Tibial nerve (tissue), 4 donors: ENCODE results near the gene ZMYND8. TPM values are rescaled to one million over a fixed set of nuclear protein-coding genes. Genes with fewer than 3 reads are reported as not detected.

ENCODE experiments used
- DNase-seq, 2 donors: peaks; one replicate each; pipeline ENCODE4 v3.0.0-alpha.2; 2019; ENCODE audit warnings: low spot score in 2 of 2
- H3K27ac ChIP-seq, 4 donors: fragments of 200-600 bp; sonication (generic) in 3 of 4; one replicate each; pipeline ENCODE4 v1.5.1; 2017 to 2019; ENCODE audit warnings: mild to moderate bottlenecking in 1 of 4
- H3K27me3 ChIP-seq, 2 donors: fragments of 200-600 bp; sonication (generic) in 1 of 2; one replicate each; pipeline versions ENCODE4 v1.5.1 to v1.6.0; 2017 to 2019
- H3K36me3 ChIP-seq, 3 donors: fragments of 200-600 bp; sonication (generic); one replicate each; pipeline ENCODE4 v1.5.1; 2018 to 2019
- H3K4me1 ChIP-seq, 4 donors: fragments of 200-600 bp; sonication (generic) in 3 of 4; one replicate each; pipeline ENCODE4 v1.5.1; 2017 to 2019
- H3K4me3 ChIP-seq, 4 donors: fragments of 200-600 bp; sonication (generic) in 3 of 4; one replicate each; pipeline ENCODE4 v1.5.1; 2017 to 2019; ENCODE audit warnings: mild to moderate bottlenecking in 1 of 4, moderate library complexity in 1 of 4
- H3K9me3 ChIP-seq, 4 donors: fragments of 200-600 bp; sonication (generic) in 3 of 4; one replicate each; pipeline ENCODE4 v1.5.1; 2017 to 2019
- EP300 ChIP-seq, 2 donors: sonication (generic); formaldehyde crosslinking; IDR thresholded peaks; one replicate each; pipeline ENCODE4 v1.6.1; 2017; ENCODE audit warnings: antibody characterized with exemption in 2 of 2, mild to moderate bottlenecking in 1 of 2
- POLR2A ChIP-seq, 2 donors: fragments of 450-650 bp; IDR thresholded peaks; one replicate each; pipeline ENCODE4 v1.6.1; 2017; ENCODE audit warnings: antibody characterized with exemption in 2 of 2, mild to moderate bottlenecking in 2 of 2, moderate library complexity in 2 of 2
- WGBS, 2 donors: methylation state at CpG; one replicate each; pipeline ENCODE4 v1.1.5; 2018; 5-methylcytosine and 5-hydroxymethylcytosine counted together
- total RNA-seq, 4 donors: library from RNA; depleted of rRNA; stranded (reverse); fragments of >200 nt; gene quantifications; one replicate each; pipeline ENCODE4 v1.1.0, GENCODE V29; 2016
- TF ChIP-seq, protein P1 (sequence below), 5 experiments: fragments of 200-600 bp in 3 of 5; fragments of 450-650 bp in 2 of 5; sonication (generic) in 3 of 5; IDR thresholded peaks; one replicate each; pipeline ENCODE4 v1.5.1; 2016 to 2019; ENCODE audit warnings: antibody characterized with exemption in 5 of 5, mild to moderate bottlenecking in 3 of 5, moderate library complexity in 2 of 5

Gene ZMYND8
- total RNA-seq, 4 donors from 2014 or later = 45.3 to 69.9 (median 49.8) TPM

DNA sequence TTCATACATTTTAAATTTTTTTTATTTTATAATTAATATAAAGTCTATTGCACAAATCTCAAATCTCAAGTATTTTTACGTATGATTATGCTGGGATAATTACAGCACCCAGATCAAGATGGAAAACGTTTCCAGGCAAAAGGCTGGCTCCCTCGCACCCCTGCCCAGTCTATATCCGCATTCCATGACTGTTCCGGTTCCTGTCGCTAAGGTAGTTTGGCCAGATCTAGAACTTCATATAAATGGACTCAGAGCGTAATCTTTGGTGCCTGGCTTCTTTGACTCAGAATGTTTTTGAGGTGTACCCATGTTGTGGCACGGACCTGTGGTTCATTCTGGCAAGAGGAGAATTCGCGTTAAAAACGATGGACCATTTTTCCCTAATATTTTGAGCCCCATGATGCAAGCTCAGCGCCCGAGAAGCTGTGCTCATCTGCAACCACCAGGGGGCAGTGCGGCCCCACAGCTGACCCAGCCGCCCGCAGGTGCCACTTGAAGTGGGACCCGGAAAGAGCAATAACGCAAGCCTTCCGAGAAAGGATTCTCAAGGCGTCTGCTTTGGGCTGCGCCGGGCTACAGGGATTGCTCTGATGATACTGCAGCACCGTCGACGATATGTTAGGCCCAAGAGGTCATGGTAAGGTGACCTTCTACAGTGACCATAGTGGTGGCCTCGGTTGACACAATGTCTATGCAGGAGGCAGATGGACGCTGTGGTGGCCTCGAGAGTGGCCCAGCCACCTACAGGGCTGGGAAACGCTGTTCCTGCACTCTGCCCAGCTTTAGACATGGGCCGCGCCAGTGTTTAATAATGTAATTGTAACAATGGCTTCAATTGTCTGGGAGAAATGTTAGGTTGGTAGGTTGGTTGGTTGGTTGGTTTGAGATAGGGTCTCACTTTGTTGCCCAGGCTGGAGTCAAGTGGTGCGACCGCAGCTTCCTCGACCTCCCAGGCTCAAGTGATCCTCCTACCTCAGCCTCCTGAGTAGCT, 160.1 kb downstream of the ZMYND8 start:
- Histone ChIP-seq H3K27ac (peak overlapping the region in 1 of 4 donors; percentile 36), H3K4me1 (peaks cover 0 to 8% (median 2%) of the 10 kb centered on the region in 4 donors), H3K4me3 (no peak overlapping the region), H3K9me3 (no peaks in the 10 kb centered on the region), H3K36me3 (peaks cover 0 to 6% (median 0%) of the 10 kb centered on the region in 3 donors), H3K27me3 (no peaks in the 10 kb centered on the region)
- 48 to 52% methylated on average over 34 of the region's 34 CpGs for WGBS, 2 donors
- peak; percentile 47 to 65 for DNase-seq
- TF ChIP-seq POLR2A (IDR thresholded peaks at IDR 0.05) (no peak), EP300 (IDR thresholded peaks at IDR 0.05) (peak in 1 of 2 donors; percentile 25)
- TF ChIP-seq, protein P1, sequence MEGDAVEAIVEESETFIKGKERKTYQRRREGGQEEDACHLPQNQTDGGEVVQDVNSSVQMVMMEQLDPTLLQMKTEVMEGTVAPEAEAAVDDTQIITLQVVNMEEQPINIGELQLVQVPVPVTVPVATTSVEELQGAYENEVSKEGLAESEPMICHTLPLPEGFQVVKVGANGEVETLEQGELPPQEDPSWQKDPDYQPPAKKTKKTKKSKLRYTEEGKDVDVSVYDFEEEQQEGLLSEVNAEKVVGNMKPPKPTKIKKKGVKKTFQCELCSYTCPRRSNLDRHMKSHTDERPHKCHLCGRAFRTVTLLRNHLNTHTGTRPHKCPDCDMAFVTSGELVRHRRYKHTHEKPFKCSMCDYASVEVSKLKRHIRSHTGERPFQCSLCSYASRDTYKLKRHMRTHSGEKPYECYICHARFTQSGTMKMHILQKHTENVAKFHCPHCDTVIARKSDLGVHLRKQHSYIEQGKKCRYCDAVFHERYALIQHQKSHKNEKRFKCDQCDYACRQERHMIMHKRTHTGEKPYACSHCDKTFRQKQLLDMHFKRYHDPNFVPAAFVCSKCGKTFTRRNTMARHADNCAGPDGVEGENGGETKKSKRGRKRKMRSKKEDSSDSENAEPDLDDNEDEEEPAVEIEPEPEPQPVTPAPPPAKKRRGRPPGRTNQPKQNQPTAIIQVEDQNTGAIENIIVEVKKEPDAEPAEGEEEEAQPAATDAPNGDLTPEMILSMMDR (IDR thresholded peaks at IDR 0.05) = peak; percentile 85 to 93 (median 89)

DNA sequence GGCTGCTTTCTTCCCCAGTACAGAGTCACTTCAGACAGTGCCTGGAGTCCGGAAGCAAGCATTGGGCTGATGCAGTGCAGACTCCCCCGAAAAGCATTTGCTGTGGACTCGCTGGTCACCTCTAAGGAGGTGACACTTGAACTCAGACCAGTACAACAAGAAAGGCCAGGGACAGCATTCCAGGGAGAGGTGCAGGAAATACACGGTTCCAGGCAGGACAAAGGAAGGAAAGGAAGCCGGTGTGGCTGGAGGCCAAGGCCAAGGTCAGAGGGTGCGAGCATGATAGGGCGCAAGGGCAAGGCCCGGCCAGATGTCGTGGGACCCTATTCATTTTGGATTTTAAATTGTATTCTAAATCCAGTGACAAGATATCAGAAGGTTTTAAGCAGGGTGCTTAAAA, 160.9 kb downstream of the ZMYND8 start:
- Histone ChIP-seq H3K4me3 (no peak overlapping the region), H3K4me1 (peaks cover 0 to 8% (median 2%) of the 10 kb centered on the region in 4 donors), H3K27me3 (no peaks in the 10 kb centered on the region), H3K36me3 (peaks cover 0 to 7% (median 0%) of the 10 kb centered on the region in 3 donors), H3K27ac (peak overlapping the region in 1 of 4 donors; percentile 6), H3K9me3 (no peaks in the 10 kb centered on the region)
- WGBS, 2 donors = 62 to 66% methylated on average over 9 of the region's 9 CpGs
- TF ChIP-seq EP300 (IDR thresholded peaks at IDR 0.05) = no peak
- TF ChIP-seq, protein P1 (IDR thresholded peaks at IDR 0.05) = no peak
- TF ChIP-seq POLR2A (IDR thresholded peaks at IDR 0.05) = no peak
- DNase-seq = no peak

DNA sequence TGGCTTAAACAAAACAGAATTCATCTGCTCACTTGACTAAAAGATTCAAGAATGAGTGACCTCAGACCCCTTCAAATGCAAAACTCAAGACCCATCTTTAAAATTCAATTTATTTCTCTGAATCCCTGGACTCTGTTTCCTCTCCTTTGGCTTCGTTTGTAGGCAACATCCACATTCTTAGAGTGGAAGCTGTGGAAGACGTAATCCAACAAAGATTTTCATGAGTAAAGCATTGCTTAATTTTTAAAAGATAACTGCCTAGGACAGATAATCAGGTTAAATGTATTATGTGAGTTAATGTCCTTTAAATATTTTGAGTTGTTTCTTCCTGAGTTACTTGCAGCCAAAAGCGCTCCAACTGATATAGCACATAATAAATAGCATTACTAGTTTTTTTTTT, 164.5 kb downstream of the ZMYND8 start:
- WGBS, 2 donors = 87 to 97% methylated on average over 3 of the region's 3 CpGs
- H3K27me3 ChIP-seq = no peaks in the 10 kb centered on the region
- no peaks in the 10 kb centered on the region for H3K9me3 ChIP-seq
- peaks cover 0 to 8% (median 2%) of the 10 kb centered on the region in 4 donors for H3K4me1 ChIP-seq
- no peak for DNase-seq
- TF ChIP-seq POLR2A (IDR thresholded peaks at IDR 0.05) (no peak), EP300 (IDR thresholded peaks at IDR 0.05) (no peak)
- TF ChIP-seq, protein P1 (IDR thresholded peaks at IDR 0.05) = no peak
- H3K36me3 ChIP-seq = peaks cover 0 to 25% (median 0%) of the 10 kb centered on the region in 3 donors
- no peak overlapping the region for H3K27ac ChIP-seq
- H3K4me3 ChIP-seq = no peak overlapping the region

DNA sequence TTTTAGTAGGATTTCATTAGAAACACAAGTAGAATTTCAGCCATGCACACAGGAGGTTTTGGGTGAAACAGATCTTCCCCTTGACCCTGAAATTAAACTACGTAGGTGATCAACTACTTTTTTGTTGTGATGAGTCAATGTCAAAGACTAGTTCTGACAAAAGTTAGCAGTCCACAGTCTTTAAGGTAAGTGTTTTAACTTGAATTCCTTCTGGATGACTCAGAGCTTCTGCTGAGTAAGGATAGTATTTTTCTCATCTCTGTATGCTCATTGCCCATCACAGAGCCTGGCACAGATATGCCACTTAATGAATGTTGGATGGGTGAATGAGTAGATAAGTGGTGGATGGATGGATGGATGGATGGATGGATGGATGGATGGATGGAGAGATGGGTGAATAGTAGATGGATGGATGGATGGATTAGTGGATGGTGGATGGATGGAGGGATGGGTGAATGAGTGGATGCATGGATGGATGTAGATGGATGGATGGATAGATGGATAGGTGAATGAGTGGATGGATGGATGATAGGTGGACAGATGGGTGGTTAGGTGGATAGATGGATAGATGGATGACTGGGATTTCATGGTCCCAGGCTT, 165.3 kb downstream of the ZMYND8 start:
- H3K9me3 ChIP-seq = no peaks in the 10 kb centered on the region
- peaks cover 0 to 2% (median under 1%) of the 10 kb centered on the region in 4 donors for H3K4me1 ChIP-seq
- WGBS, 2 donors = 88 to 93% methylated on average over 1 of the region's 1 CpG
- H3K27ac ChIP-seq = no peak overlapping the region
- H3K27me3 ChIP-seq = no peaks in the 10 kb centered on the region
- H3K36me3 ChIP-seq = peaks cover 0 to 25% (median 0%) of the 10 kb centered on the region in 3 donors
- no peak for TF ChIP-seq EP300 (IDR thresholded peaks at IDR 0.05)
- TF ChIP-seq POLR2A (IDR thresholded peaks at IDR 0.05) = no peak
- TF ChIP-seq, protein P1 (IDR thresholded peaks at IDR 0.05) = no peak
- H3K4me3 ChIP-seq = no peak overlapping the region
- DNase-seq = no peak
